Measurements from ENCODE around the gene BRAT1.

DNA sequence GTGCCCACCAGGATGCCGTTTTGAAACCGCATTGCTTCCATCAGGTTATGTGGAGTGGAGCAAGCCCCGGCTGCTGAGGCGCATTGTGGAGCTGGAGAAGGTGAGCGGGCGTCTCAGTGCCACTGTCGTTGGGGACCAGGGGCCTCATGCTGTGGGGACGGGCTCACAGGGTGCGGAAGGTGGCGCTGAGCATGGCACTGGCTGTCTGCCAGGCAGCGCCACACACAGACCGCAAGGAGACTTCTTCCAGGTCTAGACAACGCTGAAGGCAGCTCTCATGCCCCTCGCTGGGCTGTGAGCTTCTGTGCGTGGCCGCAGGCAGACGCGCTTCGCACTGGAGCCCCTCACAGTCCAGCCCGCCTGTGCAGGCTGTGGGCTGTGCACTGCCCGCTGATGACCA, 32.5 kb upstream of the BRAT1 start:
- TF ChIP-seq, protein P1, sequence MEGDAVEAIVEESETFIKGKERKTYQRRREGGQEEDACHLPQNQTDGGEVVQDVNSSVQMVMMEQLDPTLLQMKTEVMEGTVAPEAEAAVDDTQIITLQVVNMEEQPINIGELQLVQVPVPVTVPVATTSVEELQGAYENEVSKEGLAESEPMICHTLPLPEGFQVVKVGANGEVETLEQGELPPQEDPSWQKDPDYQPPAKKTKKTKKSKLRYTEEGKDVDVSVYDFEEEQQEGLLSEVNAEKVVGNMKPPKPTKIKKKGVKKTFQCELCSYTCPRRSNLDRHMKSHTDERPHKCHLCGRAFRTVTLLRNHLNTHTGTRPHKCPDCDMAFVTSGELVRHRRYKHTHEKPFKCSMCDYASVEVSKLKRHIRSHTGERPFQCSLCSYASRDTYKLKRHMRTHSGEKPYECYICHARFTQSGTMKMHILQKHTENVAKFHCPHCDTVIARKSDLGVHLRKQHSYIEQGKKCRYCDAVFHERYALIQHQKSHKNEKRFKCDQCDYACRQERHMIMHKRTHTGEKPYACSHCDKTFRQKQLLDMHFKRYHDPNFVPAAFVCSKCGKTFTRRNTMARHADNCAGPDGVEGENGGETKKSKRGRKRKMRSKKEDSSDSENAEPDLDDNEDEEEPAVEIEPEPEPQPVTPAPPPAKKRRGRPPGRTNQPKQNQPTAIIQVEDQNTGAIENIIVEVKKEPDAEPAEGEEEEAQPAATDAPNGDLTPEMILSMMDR (IDR thresholded peaks at IDR 0.05): no peak
- no peak for TF ChIP-seq POLR2A (IDR thresholded peaks at IDR 0.05)

Data from lower leg skin (tissue), 3 donors.